Trophoblast cell (in vitro differentiated cells and primary cell): ENCODE results near the gene CBX7. TPM values are rescaled to one million over a fixed set of nuclear protein-coding genes. Genes with fewer than 3 reads are reported as not detected.

Experiments used
- DNase-seq, 2 donors: peaks; one replicate each; pipeline ENCODE4 v3.0.0-alpha.2; 2016
- H2AFZ ChIP-seq: 2 replicates; pipeline ENCODE4 v1.6.1; 2013; ENCODE audit warnings: low read length, moderate library complexity, mild to moderate bottlenecking; ENCODE audit not compliant: insufficient read depth, poor library complexity
- H2AK5ac ChIP-seq: 2 replicates; pipeline ENCODE4 v1.6.1; 2013; ENCODE audit warnings: mild to moderate bottlenecking, low read length
- H2BK120ac ChIP-seq: 2 replicates; pipeline ENCODE4 v1.6.1; 2013; ENCODE audit warnings: low read length, mild to moderate bottlenecking, moderate library complexity; ENCODE audit not compliant: insufficient read depth, poor library complexity
- H2BK12ac ChIP-seq: 2 replicates; pipeline ENCODE4 v1.6.1; 2013; ENCODE audit warnings: mild to moderate bottlenecking, low read length, moderate library complexity
- H2BK5ac ChIP-seq: 2 replicates; pipeline ENCODE4 v1.6.1; 2013; ENCODE audit warnings: low read length, low read depth, moderate library complexity, mild to moderate bottlenecking; ENCODE audit not compliant: poor library complexity
- H3K14ac ChIP-seq: 2 replicates; pipeline ENCODE4 v1.6.1; 2013; ENCODE audit warnings: mild to moderate bottlenecking, low read length
- H3K18ac ChIP-seq: 2 replicates; pipeline ENCODE4 v1.6.1; 2013; ENCODE audit warnings: mild to moderate bottlenecking, low read length
- H3K23ac ChIP-seq: 2 replicates; pipeline ENCODE4 v1.6.1; 2013; ENCODE audit warnings: low read length
- H3K27ac ChIP-seq: 2 replicates; pipeline ENCODE4 v1.5.1; 2013; ENCODE audit warnings: low read depth, mild to moderate bottlenecking, inconsistent platforms, low read length, moderate library complexity
- H3K27me3 ChIP-seq: 2 replicates; pipeline ENCODE4 v1.6.1; 2013; ENCODE audit warnings: inconsistent platforms, mild to moderate bottlenecking, low read length, moderate library complexity; ENCODE audit not compliant: insufficient read depth
- H3K36me3 ChIP-seq, 2 experiments: 1 replicate in 1 of 2; 2 replicates in 1 of 2; pipeline ENCODE4 v1.6.1; 2013; ENCODE audit warnings: low read length in 2 of 2, mild to moderate bottlenecking in 2 of 2, moderate library complexity in 1 of 2; ENCODE audit not compliant: insufficient read depth in 2 of 2, control insufficient read depth in 1 of 2
- H3K4ac ChIP-seq: 2 replicates; pipeline ENCODE4 v1.6.1; 2013; ENCODE audit warnings: low read depth, mild to moderate bottlenecking, low read length, moderate library complexity
- H3K4me1 ChIP-seq, 2 experiments: 1 replicate in 1 of 2; 2 replicates in 1 of 2; pipeline ENCODE4 v1.6.1; 2013; ENCODE audit warnings: low read length in 2 of 2, mild to moderate bottlenecking in 2 of 2, moderate library complexity in 1 of 2; ENCODE audit not compliant: insufficient read depth in 2 of 2, control insufficient read depth in 1 of 2
- H3K4me2 ChIP-seq: 2 replicates; pipeline ENCODE4 v1.6.1; 2013; ENCODE audit warnings: inconsistent platforms, mild to moderate bottlenecking, low read length, moderate library complexity
- H3K4me3 ChIP-seq: 2 replicates; pipeline ENCODE4 v1.5.1; 2013; ENCODE audit warnings: mild to moderate bottlenecking, low read depth, low read length, inconsistent platforms
- H3K79me1 ChIP-seq: one replicate; pipeline ENCODE4 v1.6.1; 2013; ENCODE audit warnings: low read length
- H3K79me2 ChIP-seq: 2 replicates; pipeline ENCODE4 v1.6.1; 2013; ENCODE audit warnings: low read length, mild to moderate bottlenecking; ENCODE audit not compliant: control insufficient read depth, insufficient read depth, poor library complexity
- H3K9ac ChIP-seq: 2 replicates; pipeline ENCODE4 v1.6.1; 2013; ENCODE audit warnings: mild to moderate bottlenecking, low read length
- H3K9me3 ChIP-seq: 2 replicates; pipeline ENCODE4 v1.6.1; 2013; ENCODE audit warnings: low read depth, mild to moderate bottlenecking, control low read depth, inconsistent platforms, low read length; ENCODE audit not compliant: insufficient read depth
- H4K12ac ChIP-seq: 2 replicates; pipeline ENCODE4 v1.6.1; 2013; ENCODE audit warnings: low read depth, mild to moderate bottlenecking, low read length, moderate library complexity
- H4K8ac ChIP-seq: 2 replicates; pipeline ENCODE4 v1.6.1; 2013; ENCODE audit warnings: low read depth, mild to moderate bottlenecking, low read length, moderate library complexity
- H4K91ac ChIP-seq: one replicate; pipeline ENCODE4 v1.6.1; 2013; ENCODE audit warnings: low read depth, mild to moderate bottlenecking, low read length, moderate library complexity
- WGBS: extraction: QIAGEN DNeasy Blood & Tissue Kit; methylation state at CpG from one replicate; pipeline ENCODE4 v1.1.7; 2013; ENCODE audit warnings: missing lambda C conversion rate; ENCODE audit not compliant: insufficient read length, insufficient coverage; ENCODE audit errors: extremely low coverage; 5-methylcytosine and 5-hydroxymethylcytosine counted together
- polyA plus RNA-seq: library from polyadenylated mRNA; stranded (reverse); fragments of 200-250 nt; gene quantifications from 2 replicates; pipeline ENCODE4 v1.2.3, GENCODE V29; 2013

Gene CBX7
- polyA plus RNA-seq: 1.8 TPM in 2 replicates

- peak within 1 kb of the TSS; percentile 91 for H3K14ac ChIP-seq
- peak within 1 kb of the TSS; percentile 96 for H4K8ac ChIP-seq
- H3K4me2 ChIP-seq: peak within 1 kb of the TSS; percentile 96
- peak within 1 kb of the TSS; percentile 74 for H3K18ac ChIP-seq
- peaks cover 10% of the 10 kb centered on the region for H3K79me1 ChIP-seq
- peak within 1 kb of the TSS; percentile 95 for H2AFZ ChIP-seq
- H4K12ac ChIP-seq: peak within 1 kb of the TSS; percentile 73
- H2BK120ac ChIP-seq: peak within 1 kb of the TSS; percentile 44
- H4K91ac ChIP-seq: peak within 1 kb of the TSS; percentile 88
- H3K4ac ChIP-seq: peak within 1 kb of the TSS; percentile 76
- no peak within 1 kb of the TSS for H3K27ac ChIP-seq
- H2BK12ac ChIP-seq: peak within 1 kb of the TSS; percentile 52
- H3K9ac ChIP-seq: peak within 1 kb of the TSS; percentile 78
- no peak within 1 kb of the TSS for H2AK5ac ChIP-seq
- peaks cover 6% of the 10 kb centered on the region for H3K27me3 ChIP-seq
- no peaks in the 10 kb centered on the region for H3K36me3 ChIP-seq
- no CpG with 5 or more reads among the region's 98 CpGs for WGBS
- peaks cover 2% of the 10 kb centered on the region for H3K9me3 ChIP-seq
- peak within 1 kb of the TSS; percentile 77 for H3K4me3 ChIP-seq
- H2BK5ac ChIP-seq: no peak within 1 kb of the TSS
- no peak within 1 kb of the TSS for H3K23ac ChIP-seq
- peaks cover 8 to 9% of the 10 kb centered on the region in 2 experiments for H3K4me1 ChIP-seq
- peak; percentile 80 to 89 for DNase-seq
- peaks cover 5% of the 10 kb centered on the region for H3K79me2 ChIP-seq
Observed at GRCh38 chr22:39152511-39153219, at the start of gene CBX7. Gene CBX7 (minus strand): TSS chr22:39152680. CDS start chr22:39152444, 236 bp downstream.

GRCh38 chr22:39197578-39197977 is 45.1 kb upstream of the CBX7 start:
- H3K9me3 ChIP-seq: peaks cover 8% of the 10 kb centered on the region
- peaks cover 1% of the 10 kb centered on the region for H3K79me1 ChIP-seq

DNA sequence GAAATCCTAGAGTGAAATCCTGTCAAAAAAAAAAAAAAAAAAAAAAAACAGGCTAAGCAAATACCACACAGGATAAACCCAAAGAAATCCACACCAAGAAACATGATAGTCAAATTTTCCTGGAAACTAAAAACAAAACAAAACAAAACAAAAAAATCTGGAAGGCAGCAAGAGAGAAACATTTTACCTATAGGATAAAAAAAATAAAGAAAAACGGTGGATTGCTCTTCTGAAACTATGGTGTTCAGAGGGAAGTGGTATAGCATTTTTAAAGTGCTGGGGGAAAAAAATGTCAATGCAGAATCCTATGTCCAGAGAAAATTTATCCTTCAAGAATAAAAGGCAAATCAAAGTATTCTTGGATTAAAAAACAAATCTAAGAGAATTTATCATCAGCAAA is 41.6 kb upstream of the CBX7 start:
- H3K23ac ChIP-seq: no peak overlapping the region
- no peak overlapping the region for H4K91ac ChIP-seq
- no peak overlapping the region for H3K4me3 ChIP-seq
- DNase-seq: no peak
- H3K36me3 ChIP-seq: no peaks in the 10 kb centered on the region
- no peak overlapping the region for H2AK5ac ChIP-seq
- peaks cover 8% of the 10 kb centered on the region for H3K9me3 ChIP-seq
- no peak overlapping the region for H3K4ac ChIP-seq
- no peaks in the 10 kb centered on the region for H3K79me2 ChIP-seq
- no CpG with 5 or more reads among the region's 1 CpG for WGBS
- no peak overlapping the region for H2BK5ac ChIP-seq
- H4K12ac ChIP-seq: no peak overlapping the region
- H3K18ac ChIP-seq: no peak overlapping the region
- no peak overlapping the region for H4K8ac ChIP-seq
- H2AFZ ChIP-seq: no peak overlapping the region
- H3K9ac ChIP-seq: no peak overlapping the region
- H3K79me1 ChIP-seq: no peaks in the 10 kb centered on the region
- no peaks in the 10 kb centered on the region for H3K4me1 ChIP-seq
- H3K27ac ChIP-seq: no peak overlapping the region
- no peaks in the 10 kb centered on the region for H3K27me3 ChIP-seq
- H3K4me2 ChIP-seq: no peak overlapping the region
- no peak overlapping the region for H2BK12ac ChIP-seq
- no peak overlapping the region for H3K14ac ChIP-seq
- H2BK120ac ChIP-seq: no peak overlapping the region

More at GRCh38 chr22:39197578-39197977, 45.1 kb upstream of the CBX7 start:
- Histone ChIP-seq H3K23ac (no peak overlapping the region), H3K27me3 (no peaks in the 10 kb centered on the region), H2BK120ac (no peak overlapping the region), H4K8ac (no peak overlapping the region), H4K12ac (no peak overlapping the region), H2AK5ac (no peak overlapping the region), H3K27ac (no peak overlapping the region), H3K4me2 (no peak overlapping the region), H3K18ac (no peak overlapping the region), H2BK5ac (no peak overlapping the region), H3K79me2 (no peaks in the 10 kb centered on the region), H4K91ac (no peak overlapping the region), H3K14ac (no peak overlapping the region), H3K4ac (no peak overlapping the region), H3K36me3 (no peaks in the 10 kb centered on the region), H2BK12ac (no peak overlapping the region), H3K4me3 (no peak overlapping the region), H3K9ac (no peak overlapping the region), H2AFZ (no peak overlapping the region), H3K4me1 (peaks cover 0 to 2% of the 10 kb centered on the region in 2 experiments)
- DNase-seq: no peak
- no CpG with 5 or more reads among the region's 5 CpGs for WGBS

- no CpG with 5 or more reads among the region's 10 CpGs for WGBS
- no peaks in the 10 kb centered on the region for H3K4me1 ChIP-seq
- no peak overlapping the region for H4K12ac ChIP-seq
- H2BK120ac ChIP-seq: no peak overlapping the region
- H3K79me1 ChIP-seq: no peaks in the 10 kb centered on the region
- H4K8ac ChIP-seq: no peak overlapping the region
- H3K23ac ChIP-seq: no peak overlapping the region
- no peak overlapping the region for H3K4me3 ChIP-seq
- H3K27me3 ChIP-seq: no peaks in the 10 kb centered on the region
- no peak overlapping the region for H2AK5ac ChIP-seq
- H2BK12ac ChIP-seq: no peak overlapping the region
- H3K9ac ChIP-seq: no peak overlapping the region
- H3K9me3 ChIP-seq: peaks cover 8% of the 10 kb centered on the region
- no peak overlapping the region for H3K18ac ChIP-seq
- H3K79me2 ChIP-seq: no peaks in the 10 kb centered on the region
- no peak overlapping the region for H2AFZ ChIP-seq
- H4K91ac ChIP-seq: no peak overlapping the region
- DNase-seq: no peak
- no peak overlapping the region for H3K4ac ChIP-seq
- H3K36me3 ChIP-seq: no peaks in the 10 kb centered on the region
- H3K27ac ChIP-seq: no peak overlapping the region
- H3K14ac ChIP-seq: no peak overlapping the region
- H3K4me2 ChIP-seq: no peak overlapping the region
- H2BK5ac ChIP-seq: no peak overlapping the region
Observed at GRCh38 chr22:39188809-39189208, 36.3 kb upstream of the CBX7 start.
